Measurements from ENCODE around the gene EDN2. TPM values are rescaled to one million over a fixed set of nuclear protein-coding genes. Genes with fewer than 3 reads are reported as not detected.

The EDN2 gene
- total RNA-seq (not detected), polyA plus RNA-seq (under 1 TPM; 0.10 to 0.13 TPM)

DNA sequence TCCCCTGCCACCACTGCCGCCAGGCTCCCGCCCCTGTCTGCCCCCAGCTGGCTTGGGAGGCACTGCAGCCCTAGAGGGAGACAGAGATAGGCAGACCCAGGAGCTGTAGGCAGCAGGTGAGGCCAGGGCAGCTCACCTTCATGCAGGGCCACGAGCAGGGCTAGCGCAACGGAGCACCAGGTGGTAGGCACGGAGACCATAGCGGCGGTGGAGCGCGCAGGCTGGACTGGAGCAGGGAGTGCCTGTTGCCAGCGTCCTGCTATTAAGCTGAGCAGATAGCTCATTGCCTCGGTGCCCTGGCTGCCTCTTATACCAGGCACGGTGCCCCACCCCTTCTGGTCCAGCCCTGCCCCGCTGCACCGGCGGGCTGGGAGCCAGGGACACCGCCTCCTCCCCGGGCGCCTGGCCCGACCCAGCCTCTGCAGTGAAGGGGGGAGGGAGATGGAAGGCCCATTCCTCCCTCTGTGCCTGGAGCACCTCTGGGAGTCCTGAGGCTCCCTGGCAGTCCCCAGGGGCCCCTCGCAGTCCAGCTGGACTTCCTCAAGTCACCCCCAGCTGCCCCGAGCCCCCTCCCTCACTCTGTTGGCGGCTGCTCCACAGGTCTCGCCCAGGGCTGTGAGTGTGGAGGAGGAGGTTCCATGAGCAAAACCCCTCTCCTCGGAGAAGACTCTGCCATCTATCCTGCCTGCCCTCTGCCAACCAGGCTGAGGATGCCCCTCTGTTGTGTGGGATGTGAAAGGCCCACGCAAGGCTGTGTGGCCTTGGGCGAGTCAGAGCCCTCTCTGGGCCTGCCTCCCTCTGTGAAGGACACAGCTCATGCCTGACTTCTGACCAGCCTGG lies at the start of gene EDN2:
EDN2 (minus strand) TSS at position 282 of the 840 bp plus-strand sequence; CDS start at position 200, 82 bp downstream.
- Histone ChIP-seq H3K27me3 (ENCODE audit: control insufficient read depth in 4 of 4, insufficient read depth in 4 of 4, low read length in 3 of 4) (no peaks in the 10 kb centered on the region), H3K9me3 (ENCODE audit: control insufficient read depth in 4 of 4, low read length in 3 of 4) (no peaks in the 10 kb centered on the region), H3K27ac (ENCODE audit: low read depth in 1 of 2, low read length in 2 of 2) (peak within 1 kb of the TSS in 1 of 2 donors; percentile 14), H3K9ac (ENCODE audit: low read depth in 1 of 2, low read length in 2 of 2) (no peak within 1 kb of the TSS), H3K36me3 (ENCODE audit: control insufficient read depth in 4 of 4, insufficient read depth in 3 of 4, low read depth in 1 of 4, low read length in 3 of 4) (no peaks in the 10 kb centered on the region), H3K4me1 (ENCODE audit: control insufficient read depth in 4 of 4, insufficient read depth in 4 of 4, low read length in 3 of 4) (peaks cover 0 to 33% (median 24%) of the 10 kb centered on the region in 4 donors), H3K4me3 (ENCODE audit: low read depth in 1 of 3, low read length in 3 of 3) (no peak within 1 kb of the TSS)
- DNase-seq (ENCODE audit: low spot score), result no peak
- WGBS, result 40% methylated on average over 27 of the region's 27 CpGs
- TF ChIP-seq RAD21 (IDR thresholded peaks at IDR 0.05) (peak in 1 of 2 donors; percentile 33), TAF1 (conservative IDR thresholded peaks at IDR 0.05) (no peak), FOXA1 (IDR thresholded peaks at IDR 0.05) (no peak), HNF4G (IDR thresholded peaks at IDR 0.05) (no peak), NR2F2 (IDR thresholded peaks at IDR 0.05) (no peak), HNF4A (conservative IDR thresholded peaks at IDR 0.05) (peak; percentile 16 to 26), GABPA (IDR thresholded peaks at IDR 0.05 in 1 of 2, conservative IDR thresholded peaks at IDR 0.05 in 1 of 2) (no peak), ZBTB33 (IDR thresholded peaks at IDR 0.05) (no peak), CTCF (IDR thresholded peaks at IDR 0.05; ENCODE audit: low read depth, low read length, missing input control) (peak; percentile 47), SP1 (IDR thresholded peaks at IDR 0.05) (no peak), EGR1 (IDR thresholded peaks at IDR 0.05; ENCODE audit: low read depth in 2 of 2) (no peak), YY1 (IDR thresholded peaks at IDR 0.05) (peak; percentile 28)
- TF ChIP-seq, protein P1, sequence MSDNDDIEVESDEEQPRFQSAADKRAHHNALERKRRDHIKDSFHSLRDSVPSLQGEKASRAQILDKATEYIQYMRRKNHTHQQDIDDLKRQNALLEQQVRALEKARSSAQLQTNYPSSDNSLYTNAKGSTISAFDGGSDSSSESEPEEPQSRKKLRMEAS (IDR thresholded peaks at IDR 0.05), result no peak
- TF ChIP-seq, protein P2, sequence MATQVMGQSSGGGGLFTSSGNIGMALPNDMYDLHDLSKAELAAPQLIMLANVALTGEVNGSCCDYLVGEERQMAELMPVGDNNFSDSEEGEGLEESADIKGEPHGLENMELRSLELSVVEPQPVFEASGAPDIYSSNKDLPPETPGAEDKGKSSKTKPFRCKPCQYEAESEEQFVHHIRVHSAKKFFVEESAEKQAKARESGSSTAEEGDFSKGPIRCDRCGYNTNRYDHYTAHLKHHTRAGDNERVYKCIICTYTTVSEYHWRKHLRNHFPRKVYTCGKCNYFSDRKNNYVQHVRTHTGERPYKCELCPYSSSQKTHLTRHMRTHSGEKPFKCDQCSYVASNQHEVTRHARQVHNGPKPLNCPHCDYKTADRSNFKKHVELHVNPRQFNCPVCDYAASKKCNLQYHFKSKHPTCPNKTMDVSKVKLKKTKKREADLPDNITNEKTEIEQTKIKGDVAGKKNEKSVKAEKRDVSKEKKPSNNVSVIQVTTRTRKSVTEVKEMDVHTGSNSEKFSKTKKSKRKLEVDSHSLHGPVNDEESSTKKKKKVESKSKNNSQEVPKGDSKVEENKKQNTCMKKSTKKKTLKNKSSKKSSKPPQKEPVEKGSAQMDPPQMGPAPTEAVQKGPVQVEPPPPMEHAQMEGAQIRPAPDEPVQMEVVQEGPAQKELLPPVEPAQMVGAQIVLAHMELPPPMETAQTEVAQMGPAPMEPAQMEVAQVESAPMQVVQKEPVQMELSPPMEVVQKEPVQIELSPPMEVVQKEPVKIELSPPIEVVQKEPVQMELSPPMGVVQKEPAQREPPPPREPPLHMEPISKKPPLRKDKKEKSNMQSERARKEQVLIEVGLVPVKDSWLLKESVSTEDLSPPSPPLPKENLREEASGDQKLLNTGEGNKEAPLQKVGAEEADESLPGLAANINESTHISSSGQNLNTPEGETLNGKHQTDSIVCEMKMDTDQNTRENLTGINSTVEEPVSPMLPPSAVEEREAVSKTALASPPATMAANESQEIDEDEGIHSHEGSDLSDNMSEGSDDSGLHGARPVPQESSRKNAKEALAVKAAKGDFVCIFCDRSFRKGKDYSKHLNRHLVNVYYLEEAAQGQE (IDR thresholded peaks at IDR 0.05), result peak; percentile 35
- TF ChIP-seq, protein P3, sequence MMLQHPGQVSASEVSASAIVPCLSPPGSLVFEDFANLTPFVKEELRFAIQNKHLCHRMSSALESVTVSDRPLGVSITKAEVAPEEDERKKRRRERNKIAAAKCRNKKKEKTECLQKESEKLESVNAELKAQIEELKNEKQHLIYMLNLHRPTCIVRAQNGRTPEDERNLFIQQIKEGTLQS (IDR thresholded peaks at IDR 0.05), result no peak

Data from liver (tissue), 9 donors.